ENCODE measurements around the gene SH3RF3. TPM values are rescaled to one million over a fixed set of nuclear protein-coding genes. Genes with fewer than 3 reads are reported as not detected.
"Not testable (repeated sequence)": the region's sequence is repeated elsewhere in the genome, so short reads cannot be mapped to it uniquely, and the experiment has no call there.

Gene SH3RF3
- total RNA-seq, 1 donor from 2014 or later: 7.4 TPM

DNA sequence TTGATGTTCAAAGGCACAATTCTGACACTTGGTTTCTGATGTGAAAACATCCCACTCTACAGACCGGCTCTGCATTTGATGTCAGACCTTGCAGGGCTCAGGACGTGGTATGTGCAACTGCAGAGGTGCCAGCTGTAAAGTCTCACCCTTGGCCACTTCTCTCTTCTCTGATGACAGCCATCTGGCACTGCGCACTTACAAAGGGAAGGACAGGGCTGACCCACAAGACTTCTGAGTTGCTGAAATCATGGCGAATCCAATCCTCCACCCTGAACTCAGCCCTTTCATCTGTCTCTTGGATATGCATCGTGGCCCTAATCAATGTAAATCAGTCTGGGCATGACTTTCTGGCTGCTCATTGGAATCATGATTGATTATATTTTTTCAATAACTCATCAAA is 402.2 kb downstream of the SH3RF3 start:
- Histone ChIP-seq H3K27ac (no peak overlapping the region), H3K4me3 (no peak overlapping the region), H3K36me3 (no peaks in the 10 kb centered on the region), H3K4me1 (peaks cover 4% of the 10 kb centered on the region), H3K27me3 (no peaks in the 10 kb centered on the region), H3K9me3 (no peaks in the 10 kb centered on the region)
- TF ChIP-seq, protein P1, sequence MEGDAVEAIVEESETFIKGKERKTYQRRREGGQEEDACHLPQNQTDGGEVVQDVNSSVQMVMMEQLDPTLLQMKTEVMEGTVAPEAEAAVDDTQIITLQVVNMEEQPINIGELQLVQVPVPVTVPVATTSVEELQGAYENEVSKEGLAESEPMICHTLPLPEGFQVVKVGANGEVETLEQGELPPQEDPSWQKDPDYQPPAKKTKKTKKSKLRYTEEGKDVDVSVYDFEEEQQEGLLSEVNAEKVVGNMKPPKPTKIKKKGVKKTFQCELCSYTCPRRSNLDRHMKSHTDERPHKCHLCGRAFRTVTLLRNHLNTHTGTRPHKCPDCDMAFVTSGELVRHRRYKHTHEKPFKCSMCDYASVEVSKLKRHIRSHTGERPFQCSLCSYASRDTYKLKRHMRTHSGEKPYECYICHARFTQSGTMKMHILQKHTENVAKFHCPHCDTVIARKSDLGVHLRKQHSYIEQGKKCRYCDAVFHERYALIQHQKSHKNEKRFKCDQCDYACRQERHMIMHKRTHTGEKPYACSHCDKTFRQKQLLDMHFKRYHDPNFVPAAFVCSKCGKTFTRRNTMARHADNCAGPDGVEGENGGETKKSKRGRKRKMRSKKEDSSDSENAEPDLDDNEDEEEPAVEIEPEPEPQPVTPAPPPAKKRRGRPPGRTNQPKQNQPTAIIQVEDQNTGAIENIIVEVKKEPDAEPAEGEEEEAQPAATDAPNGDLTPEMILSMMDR (IDR thresholded peaks at IDR 0.05): no peak
- ATAC-seq (no peak), DNase-seq (no peak)
- intact Hi-C loops (cut with DNase I): no loop called here

DNA sequence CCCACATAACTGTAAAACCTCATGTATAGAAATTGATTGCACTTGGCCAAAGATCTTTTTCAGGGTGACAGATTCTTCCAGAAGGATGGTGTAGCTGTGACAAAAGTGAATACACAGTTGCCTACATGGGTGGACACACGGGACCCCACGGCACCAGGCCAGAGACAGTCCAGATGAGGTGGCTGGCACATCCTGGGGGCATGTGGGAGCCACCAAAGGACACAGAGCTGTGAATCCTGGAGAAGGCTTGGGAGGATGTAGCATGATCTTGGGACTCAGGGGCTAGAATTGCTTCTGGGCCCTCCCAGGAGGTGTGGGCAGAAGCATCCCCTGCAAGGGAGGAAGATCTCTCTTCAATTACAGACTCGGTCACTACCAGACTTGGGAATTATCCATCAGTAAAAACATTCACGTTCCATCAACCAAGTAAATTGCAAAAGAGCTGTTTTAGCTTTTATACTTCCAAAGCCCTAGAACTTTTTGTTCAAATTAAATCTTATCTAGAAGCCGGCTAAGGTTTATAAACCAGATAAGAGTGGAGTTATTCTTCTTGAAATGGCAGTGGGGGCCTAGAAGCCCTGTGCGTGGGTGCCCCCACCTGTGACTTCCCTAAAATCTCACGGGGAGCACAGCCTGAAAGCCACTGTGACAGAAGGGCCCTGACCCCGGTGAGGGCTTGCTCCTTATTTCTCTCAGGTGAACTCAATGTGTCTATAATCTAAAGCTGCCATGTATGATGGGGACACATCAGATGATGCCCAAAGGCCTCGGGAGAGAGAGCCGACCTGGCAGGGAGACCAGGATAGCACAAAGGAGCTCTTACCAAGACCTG is 403.1 kb downstream of the SH3RF3 start:
- Histone ChIP-seq H3K4me1 (peaks cover 4% of the 10 kb centered on the region), H3K36me3 (no peaks in the 10 kb centered on the region), H3K9me3 (no peaks in the 10 kb centered on the region), H3K4me3 (no peak overlapping the region), H3K27ac (no peak overlapping the region), H3K27me3 (no peaks in the 10 kb centered on the region)
- intact Hi-C loops (cut with DNase I): no loop called here
- ATAC-seq (no peak), DNase-seq (no peak)
- TF ChIP-seq, protein P1 (IDR thresholded peaks at IDR 0.05): no peak

- no peaks in the 10 kb centered on the region for H3K27me3 ChIP-seq
- H3K4me3 ChIP-seq: no peak overlapping the region
- peaks cover 4% of the 10 kb centered on the region for H3K4me1 ChIP-seq
- H3K36me3 ChIP-seq: no peaks in the 10 kb centered on the region
- no peak overlapping the region for H3K27ac ChIP-seq
- intact Hi-C loops (cut with DNase I): no loop called here
- TF ChIP-seq, protein P1 (IDR thresholded peaks at IDR 0.05): no peak
- ATAC-seq (no peak), DNase-seq (no peak)
- H3K9me3 ChIP-seq: no peaks in the 10 kb centered on the region
These were observed 403.7 kb downstream of the SH3RF3 start for GRCh38 chr2:109532728-109533076.

DNA sequence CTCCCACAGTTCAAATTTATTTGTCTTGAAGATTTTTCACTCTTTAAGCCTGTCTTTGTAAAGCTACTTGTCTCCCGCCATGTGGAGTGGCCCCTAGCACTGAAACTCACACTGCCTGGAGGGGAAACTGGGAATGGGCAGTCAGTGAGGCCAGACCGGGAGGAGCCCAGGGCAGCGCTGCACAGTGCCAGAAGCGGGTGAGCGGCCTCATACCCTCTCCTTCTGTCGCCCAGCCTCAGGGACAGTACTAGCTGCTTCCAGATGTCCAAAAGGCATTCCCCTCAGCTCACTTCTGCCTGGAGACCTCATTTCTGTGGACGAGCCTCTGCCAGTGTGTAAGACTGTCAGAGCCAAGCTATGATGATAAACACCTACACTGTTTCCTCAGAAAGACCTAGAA is 404.8 kb downstream of the SH3RF3 start:
- Histone ChIP-seq H3K27me3 (no peaks in the 10 kb centered on the region), H3K27ac (no peak overlapping the region), H3K36me3 (no peaks in the 10 kb centered on the region), H3K4me1 (peaks cover 4% of the 10 kb centered on the region), H3K4me3 (no peak overlapping the region), H3K9me3 (no peaks in the 10 kb centered on the region)
- DNase-seq: no peak
- TF ChIP-seq, protein P1 (IDR thresholded peaks at IDR 0.05): no peak
- ATAC-seq: peak; percentile 6
- intact Hi-C loops (cut with DNase I): no loop called here

- no peaks in the 10 kb centered on the region for H3K9me3 ChIP-seq
- ATAC-seq (peak; percentile 38), DNase-seq (no peak)
- no peaks in the 10 kb centered on the region for H3K4me1 ChIP-seq
- no peak overlapping the region for H3K4me3 ChIP-seq
- no peaks in the 10 kb centered on the region for H3K36me3 ChIP-seq
- TF ChIP-seq, protein P1 (IDR thresholded peaks at IDR 0.05): no peak
- intact Hi-C loops (cut with DNase I): no loop called here
- no peak overlapping the region for H3K27ac ChIP-seq
- H3K27me3 ChIP-seq: no peaks in the 10 kb centered on the region
These were observed 406.4 kb downstream of the SH3RF3 start for GRCh38 chr2:109535217-109535946.

- not testable (repeated sequence) for ATAC-seq, H3K27ac ChIP-seq
These were observed 407.6 kb downstream of the SH3RF3 start for GRCh38 chr2:109536556-109536955.

More at GRCh38 chr2:109536556-109536955, 407.6 kb downstream of the SH3RF3 start:
- H3K36me3 ChIP-seq; intact Hi-C loops (cut with DNase I); H3K9me3 ChIP-seq; H3K4me1 ChIP-seq; DNase-seq; H3K27me3 ChIP-seq; H3K4me3 ChIP-seq: not testable (repeated sequence)
